RWPE1 (cell line): ENCODE results near the gene DENND5B.
A peak's percentile ranks its signal among the peaks of the same experiment; 100 is the strongest.

ENCODE experiments used
- CTCF ChIA-PET: fragments of 350-600 bp; sonication (Branson Sonifier 250); formaldehyde crosslinking; extraction: SDS; loops from one replicate; lab custom pipeline; 2021; lab: Yijun Ruan, JAX
- POLR2A ChIA-PET: fragments of 400-600 bp; formaldehyde crosslinking; extraction: SDS; loops from one replicate; lab custom pipeline; 2020; ENCODE audit warnings: antibody characterized with exemption; ENCODE audit not compliant: low non-redundant PET; lab: Yijun Ruan, JAX
- DNase-seq: peaks from one replicate; pipeline ENCODE4 v3.0.0; 2012; ENCODE audit warnings: low spot score
- H3K27ac ChIP-seq: fragments of 450-650 bp; 2 replicates; pipeline ENCODE4 v1.5.1; 2017
- CTCF ChIP-seq: fragments of 450-650 bp; conservative IDR thresholded peaks from 2 replicates; pipeline ENCODE4 v1.5.1; 2017; ENCODE audit warnings: low read depth, mild to moderate bottlenecking

DENND5B gene

GRCh38 chr12:31526158-31526546, 64.8 kb downstream of the DENND5B start:
- H3K27ac ChIP-seq: no peak overlapping the region
- CTCF ChIA-PET: no interaction called here
- no peak for DNase-seq
- POLR2A ChIA-PET: no interaction called here
- TF ChIP-seq CTCF: no peak

- TF ChIP-seq CTCF: no peak
- H3K27ac ChIP-seq: no peak overlapping the region
- POLR2A ChIA-PET: no interaction called here
- DNase-seq: no peak
- CTCF ChIA-PET: no interaction called here
These were observed 65.3 kb downstream of the DENND5B start for GRCh38 chr12:31525496-31526157.

GRCh38 chr12:31524791-31525495, 66.0 kb downstream of the DENND5B start:
- DNase-seq: peak; percentile 9
- TF ChIP-seq CTCF: no peak
- H3K27ac ChIP-seq: no peak overlapping the region
- ChIA-PET CTCF (interaction anchor here (0.6 kb wide), 1 partner anchor 38 kb away, joined by 3 read pairs; no protein-coding TSS in a partner anchor), POLR2A (no interaction called here)

- no peak overlapping the region for H3K27ac ChIP-seq
- no peak for TF ChIP-seq CTCF
- ChIA-PET POLR2A (no interaction called here), CTCF (no interaction called here)
- no peak for DNase-seq
These were observed 67.6 kb downstream of the DENND5B start for GRCh38 chr12:31523306-31523705.

GRCh38 chr12:31522607-31523006, 68.3 kb downstream of the DENND5B start:
- no peak overlapping the region for H3K27ac ChIP-seq
- CTCF ChIA-PET: no interaction called here
- no peak for TF ChIP-seq CTCF
- no peak for DNase-seq
- POLR2A ChIA-PET: no interaction called here

- DNase-seq: no peak
- ChIA-PET POLR2A (no interaction called here), CTCF (no interaction called here)
- no peak for TF ChIP-seq CTCF
- no peak overlapping the region for H3K27ac ChIP-seq
These were observed 69.0 kb downstream of the DENND5B start for GRCh38 chr12:31521964-31522363.
